NCI-H748 (cell line): Measurements from ENCODE around the gene POLA1.
A peak's percentile ranks its signal among the peaks of the same experiment; 100 is the strongest.

Experiments
- DNase-seq: peaks from one replicate; lab custom pipeline; 2025; ENCODE audit not compliant: unreplicated experiment; lab: John Stamatoyannopoulos, UW

POLA1 gene

GRCh38 chrX:24684048-24684447 lies 9.7 kb upstream of the POLA1 start:
- DNase-seq = no peak

GRCh38 chrX:24692305-24692704 lies 1.4 kb upstream of the POLA1 start:
- peak; percentile 2 for DNase-seq

GRCh38 chrX:24694825-24695224 lies 1.1 kb downstream of the POLA1 start:
- DNase-seq = no peak

- no peak for DNase-seq
These were observed 2.6 kb downstream of the POLA1 start for GRCh38 chrX:24696294-24696693.

- DNase-seq = no peak
These were observed 8.9 kb downstream of the POLA1 start for GRCh38 chrX:24702362-24703184.

GRCh38 chrX:24703185-24703494 lies 9.4 kb downstream of the POLA1 start:
- DNase-seq = no peak

GRCh38 chrX:24718771-24719170 lies 25.1 kb downstream of the POLA1 start:
- DNase-seq = no peak

GRCh38 chrX:24720036-24720435 lies 26.3 kb downstream of the POLA1 start:
- DNase-seq = no peak

GRCh38 chrX:24728530-24728929 lies 34.8 kb downstream of the POLA1 start:
- DNase-seq = no peak

GRCh38 chrX:24732766-24733500 lies 39.2 kb downstream of the POLA1 start:
- no peak for DNase-seq

- no peak for DNase-seq
These were observed 47.6 kb downstream of the POLA1 start for GRCh38 chrX:24741330-24741729.

- DNase-seq = no peak
These were observed 54.5 kb downstream of the POLA1 start for GRCh38 chrX:24748196-24748595.

- DNase-seq = no peak
These were observed 66.1 kb downstream of the POLA1 start for GRCh38 chrX:24759786-24760185.

- no peak for DNase-seq
These were observed 66.8 kb downstream of the POLA1 start for GRCh38 chrX:24760363-24761000.

GRCh38 chrX:24761306-24761705 lies 67.6 kb downstream of the POLA1 start:
- DNase-seq = no peak

- DNase-seq = no peak
These were observed 70.3 kb downstream of the POLA1 start for GRCh38 chrX:24763989-24764388.

- DNase-seq = no peak
These were observed 73.8 kb downstream of the POLA1 start for GRCh38 chrX:24767557-24767956.

GRCh38 chrX:24768556-24768955 lies 74.8 kb downstream of the POLA1 start:
- DNase-seq = no peak

- DNase-seq = no peak
These were observed 80.9 kb downstream of the POLA1 start for GRCh38 chrX:24774650-24775049.

GRCh38 chrX:24775891-24776290 lies 82.2 kb downstream of the POLA1 start:
- DNase-seq = no peak

GRCh38 chrX:24777660-24778059 lies 83.9 kb downstream of the POLA1 start:
- no peak for DNase-seq

GRCh38 chrX:24782011-24782410 lies 88.3 kb downstream of the POLA1 start:
- DNase-seq = no peak
